Skeletal muscle tissue (tissue), 4 donors: Measurements from ENCODE around the gene RBCK1. TPM values are rescaled to one million over a fixed set of nuclear protein-coding genes. Genes with fewer than 3 reads are reported as not detected.

ENCODE experiments used
- H3K27ac ChIP-seq: one replicate; pipeline ENCODE4 v1.7.0; 2013; ENCODE audit warnings: mild to moderate bottlenecking, low read depth, low read length, inconsistent platforms
- H3K27me3 ChIP-seq, 3 donors: one replicate each; pipeline ENCODE4 v1.7.0; 2013; ENCODE audit warnings: low read length in 3 of 3; ENCODE audit not compliant: control insufficient read depth in 3 of 3, insufficient read depth in 3 of 3
- H3K36me3 ChIP-seq, 3 donors: one replicate each; pipeline ENCODE4 v1.7.0; 2013; ENCODE audit warnings: low read length in 3 of 3; ENCODE audit not compliant: control insufficient read depth in 3 of 3, insufficient read depth in 3 of 3
- H3K4me1 ChIP-seq, 3 donors: one replicate each; pipeline ENCODE4 v1.7.0; 2013; ENCODE audit warnings: low read length in 3 of 3, mild to moderate bottlenecking in 3 of 3; ENCODE audit not compliant: control insufficient read depth in 3 of 3, insufficient read depth in 3 of 3
- H3K4me3 ChIP-seq, 3 donors: one replicate each; pipeline ENCODE4 v1.7.0; 2013; ENCODE audit warnings: low read length in 3 of 3
- H3K9ac ChIP-seq, 3 donors: one replicate each; pipeline ENCODE4 v1.7.0; 2013; ENCODE audit warnings: low read length in 3 of 3, mild to moderate bottlenecking in 3 of 3, moderate library complexity in 2 of 3, low read depth in 1 of 3
- H3K9me3 ChIP-seq, 3 donors: one replicate each; pipeline ENCODE4 v1.7.0; 2013; ENCODE audit warnings: low read length in 3 of 3; ENCODE audit not compliant: control insufficient read depth in 3 of 3
- total RNA-seq: library from RNA; depleted of rRNA; stranded (reverse); fragments of >200 nt; gene quantifications from one replicate; pipeline ENCODE4 v1.2.3, GENCODE V29; 2014
- donor health status: Osteomylitis.

RBCK1 gene
- total RNA-seq, 1 donor from 2014 or later: 29.2 TPM

GRCh38 chr20:428658-429200 lies 20.6 kb downstream of the RBCK1 start:
- H3K36me3 ChIP-seq: peaks cover 43 to 52% (median 45%) of the 10 kb centered on the region in 3 donors
- no peak overlapping the region for H3K27ac ChIP-seq
- no peak overlapping the region for H3K4me3 ChIP-seq
- H3K4me1 ChIP-seq: peaks cover 7 to 17% (median 15%) of the 10 kb centered on the region in 3 donors
- H3K9me3 ChIP-seq: no peaks in the 10 kb centered on the region
- no peaks in the 10 kb centered on the region for H3K27me3 ChIP-seq
- no peak overlapping the region for H3K9ac ChIP-seq

- no peaks in the 10 kb centered on the region for H3K9me3 ChIP-seq
- H3K4me1 ChIP-seq: peaks cover 7 to 28% (median 18%) of the 10 kb centered on the region in 3 donors
- H3K27ac ChIP-seq: no peak overlapping the region
- H3K9ac ChIP-seq: no peak overlapping the region
- H3K27me3 ChIP-seq: no peaks in the 10 kb centered on the region
- H3K4me3 ChIP-seq: no peak overlapping the region
- H3K36me3 ChIP-seq: peaks cover 46 to 51% (median 49%) of the 10 kb centered on the region in 3 donors
Observed at GRCh38 chr20:430091-430999, 22.2 kb downstream of the RBCK1 start.

GRCh38 chr20:431012-431904 lies 23.2 kb downstream of the RBCK1 start:
- H3K36me3 ChIP-seq: peaks cover 56 to 60% (median 58%) of the 10 kb centered on the region in 3 donors
- H3K27ac ChIP-seq: no peak overlapping the region
- no peaks in the 10 kb centered on the region for H3K9me3 ChIP-seq
- peaks cover 7 to 28% (median 18%) of the 10 kb centered on the region in 3 donors for H3K4me1 ChIP-seq
- H3K4me3 ChIP-seq: no peak overlapping the region
- H3K27me3 ChIP-seq: no peaks in the 10 kb centered on the region
- H3K9ac ChIP-seq: peak overlapping the region in 1 of 3 donors; percentile 45

GRCh38 chr20:432208-432607 lies 24.1 kb downstream of the RBCK1 start:
- Histone ChIP-seq H3K36me3 (peaks cover 59 to 65% (median 63%) of the 10 kb centered on the region in 3 donors), H3K4me1 (peaks cover 10 to 31% (median 18%) of the 10 kb centered on the region in 3 donors), H3K9ac (no peak overlapping the region), H3K27ac (no peak overlapping the region), H3K9me3 (no peaks in the 10 kb centered on the region), H3K4me3 (no peak overlapping the region), H3K27me3 (no peaks in the 10 kb centered on the region)

- H3K36me3 ChIP-seq: peaks cover 56 to 66% (median 63%) of the 10 kb centered on the region in 3 donors
- peaks cover 14 to 32% (median 21%) of the 10 kb centered on the region in 3 donors for H3K4me1 ChIP-seq
- no peaks in the 10 kb centered on the region for H3K27me3 ChIP-seq
- H3K27ac ChIP-seq: peak overlapping the region; percentile 58
- no peaks in the 10 kb centered on the region for H3K9me3 ChIP-seq
- peak overlapping the region in 2 of 3 donors; percentile 12 to 54 for H3K9ac ChIP-seq
- no peak overlapping the region for H3K4me3 ChIP-seq
Observed at GRCh38 chr20:432677-433299, 24.7 kb downstream of the RBCK1 start.

GRCh38 chr20:433300-433975 lies 25.3 kb downstream of the RBCK1 start:
- peak overlapping the region in 2 of 3 donors; percentile 12 to 54 for H3K9ac ChIP-seq
- peaks cover 61 to 67% (median 63%) of the 10 kb centered on the region in 3 donors for H3K36me3 ChIP-seq
- H3K27ac ChIP-seq: peak overlapping the region; percentile 58

GRCh38 chr20:434221-434620 lies 26.1 kb downstream of the RBCK1 start:
- no peak overlapping the region for H3K9ac ChIP-seq
- no peak overlapping the region for H3K4me3 ChIP-seq
- peaks cover 27 to 46% (median 35%) of the 10 kb centered on the region in 3 donors for H3K4me1 ChIP-seq
- H3K36me3 ChIP-seq: peaks cover 62 to 68% (median 62%) of the 10 kb centered on the region in 3 donors
- H3K27me3 ChIP-seq: no peaks in the 10 kb centered on the region
- no peaks in the 10 kb centered on the region for H3K9me3 ChIP-seq
- H3K27ac ChIP-seq: no peak overlapping the region

More at GRCh38 chr20:433300-433975, 25.3 kb downstream of the RBCK1 start:
- H3K4me1 ChIP-seq: peaks cover 21 to 39% (median 27%) of the 10 kb centered on the region in 3 donors
- H3K9me3 ChIP-seq: no peaks in the 10 kb centered on the region
- H3K27me3 ChIP-seq: no peaks in the 10 kb centered on the region
- H3K4me3 ChIP-seq: no peak overlapping the region

- Histone ChIP-seq H3K9me3 (no peaks in the 10 kb centered on the region), H3K27me3 (no peaks in the 10 kb centered on the region), H3K4me3 (no peak overlapping the region), H3K36me3 (peaks cover 63 to 69% (median 63%) of the 10 kb centered on the region in 3 donors), H3K4me1 (peaks cover 28 to 52% (median 36%) of the 10 kb centered on the region in 3 donors), H3K27ac (no peak overlapping the region), H3K9ac (peak overlapping the region in 1 of 3 donors; percentile 3)
Observed at GRCh38 chr20:434661-435419, 26.7 kb downstream of the RBCK1 start.
